Measurements from ENCODE around the gene NPLOC4.

DNA sequence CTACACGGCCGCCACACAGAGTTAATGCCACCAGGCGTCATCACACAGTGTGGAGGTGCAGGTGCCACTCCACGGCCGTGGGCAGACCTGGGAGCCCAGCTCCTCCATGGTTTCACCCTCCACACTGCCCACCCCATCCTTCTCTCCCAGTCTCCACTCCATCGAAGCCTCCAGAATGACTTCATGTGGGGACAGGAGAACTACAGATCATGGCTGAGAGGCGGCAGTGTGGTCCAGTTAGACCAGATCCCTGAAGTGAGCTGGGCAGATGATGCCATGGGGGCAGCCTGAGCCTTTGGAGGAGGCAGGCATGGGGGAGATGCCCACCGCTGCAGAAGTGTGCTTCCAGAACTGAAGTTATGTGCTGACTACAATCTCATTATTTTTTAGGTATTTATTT is 46.8 kb downstream of the NPLOC4 start:
- TF ChIP-seq CTCF (IDR thresholded peaks at IDR 0.05) (no peak), POLR2A (IDR thresholded peaks at IDR 0.05) (no peak)

All from uterus (tissue), 2 donors.